Fibroblast of lung (primary cell): ENCODE measurements around the gene ABCA13.

Source experiments
- EZH2 ChIP-seq: IDR thresholded peaks from 2 replicates; pipeline ENCODE4 v1.5.1; 2012; ENCODE audit warnings: low read length, control low read depth, mild to moderate bottlenecking; ENCODE audit errors: missing control alignments
- TF ChIP-seq, protein P1 (sequence below), 2 donors: IDR thresholded peaks in 1 of 2; conservative IDR thresholded peaks in 1 of 2; 1 replicate in 1 of 2; 2 replicates in 1 of 2; pipeline ENCODE4 v1.5.1; 2011 to 2012; ENCODE audit warnings: low read length in 2 of 2, control low read depth in 1 of 2, inconsistent platforms in 1 of 2, low read depth in 1 of 2, mild to moderate bottlenecking in 1 of 2

DNA sequence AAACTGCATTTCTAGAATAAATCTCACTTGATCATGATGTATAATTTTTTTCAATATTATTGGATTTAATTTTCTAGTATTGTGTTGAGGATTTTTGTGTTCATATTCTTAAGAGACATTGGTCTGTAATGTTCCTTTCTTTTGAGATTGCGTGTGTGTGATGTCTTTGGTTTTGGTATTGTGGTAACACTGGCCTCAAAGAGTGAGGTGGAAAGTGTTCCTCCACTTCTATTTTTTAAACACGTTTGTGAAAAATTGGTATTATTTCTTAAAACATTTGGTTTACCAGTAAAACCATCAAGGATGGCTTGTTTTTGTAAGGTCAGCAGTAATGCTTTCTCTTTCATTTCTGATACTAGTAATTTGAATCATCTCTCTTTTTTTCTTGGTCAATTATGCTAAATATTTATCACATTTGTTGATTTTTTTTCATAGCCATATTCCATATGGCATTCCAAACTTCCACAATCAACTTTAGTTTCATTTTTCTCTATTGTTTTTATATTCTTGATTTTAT, 462.9 kb downstream of the ABCA13 start:
- TF ChIP-seq, protein P1, sequence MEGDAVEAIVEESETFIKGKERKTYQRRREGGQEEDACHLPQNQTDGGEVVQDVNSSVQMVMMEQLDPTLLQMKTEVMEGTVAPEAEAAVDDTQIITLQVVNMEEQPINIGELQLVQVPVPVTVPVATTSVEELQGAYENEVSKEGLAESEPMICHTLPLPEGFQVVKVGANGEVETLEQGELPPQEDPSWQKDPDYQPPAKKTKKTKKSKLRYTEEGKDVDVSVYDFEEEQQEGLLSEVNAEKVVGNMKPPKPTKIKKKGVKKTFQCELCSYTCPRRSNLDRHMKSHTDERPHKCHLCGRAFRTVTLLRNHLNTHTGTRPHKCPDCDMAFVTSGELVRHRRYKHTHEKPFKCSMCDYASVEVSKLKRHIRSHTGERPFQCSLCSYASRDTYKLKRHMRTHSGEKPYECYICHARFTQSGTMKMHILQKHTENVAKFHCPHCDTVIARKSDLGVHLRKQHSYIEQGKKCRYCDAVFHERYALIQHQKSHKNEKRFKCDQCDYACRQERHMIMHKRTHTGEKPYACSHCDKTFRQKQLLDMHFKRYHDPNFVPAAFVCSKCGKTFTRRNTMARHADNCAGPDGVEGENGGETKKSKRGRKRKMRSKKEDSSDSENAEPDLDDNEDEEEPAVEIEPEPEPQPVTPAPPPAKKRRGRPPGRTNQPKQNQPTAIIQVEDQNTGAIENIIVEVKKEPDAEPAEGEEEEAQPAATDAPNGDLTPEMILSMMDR (conservative IDR thresholded peaks at IDR 0.05 in 1 of 2, IDR thresholded peaks at IDR 0.05 in 1 of 2; ENCODE audit: low read depth in 1 of 2, low read length in 2 of 2): no peak
- TF ChIP-seq EZH2: no peak
